Astrocyte of the cerebellum (primary cell): Measurements from ENCODE around the gene TMEM204.

Experiments used
- DNase-seq: peaks from one replicate; pipeline ENCODE4 v3.0.0-alpha.2; 2011; ENCODE audit warnings: low read depth
- H3K4me3 ChIP-seq: 2 replicates; pipeline ENCODE4 v1.5.1; 2011; ENCODE audit warnings: mild to moderate bottlenecking, low read depth, low read length, moderate library complexity
- in situ Hi-C: cut with HindIII; loops from 2 replicates; pipeline ENCODE4 v1.10.0; 2017; ENCODE audit warnings: low sequenced_read_pairs
- TF ChIP-seq, protein P1 (sequence below): IDR thresholded peaks from 2 replicates; pipeline ENCODE4 v1.5.1; 2012; ENCODE audit warnings: low read length, low read depth, moderate library complexity, mild to moderate bottlenecking; ENCODE audit errors: missing control alignments

The TMEM204 gene

DNA sequence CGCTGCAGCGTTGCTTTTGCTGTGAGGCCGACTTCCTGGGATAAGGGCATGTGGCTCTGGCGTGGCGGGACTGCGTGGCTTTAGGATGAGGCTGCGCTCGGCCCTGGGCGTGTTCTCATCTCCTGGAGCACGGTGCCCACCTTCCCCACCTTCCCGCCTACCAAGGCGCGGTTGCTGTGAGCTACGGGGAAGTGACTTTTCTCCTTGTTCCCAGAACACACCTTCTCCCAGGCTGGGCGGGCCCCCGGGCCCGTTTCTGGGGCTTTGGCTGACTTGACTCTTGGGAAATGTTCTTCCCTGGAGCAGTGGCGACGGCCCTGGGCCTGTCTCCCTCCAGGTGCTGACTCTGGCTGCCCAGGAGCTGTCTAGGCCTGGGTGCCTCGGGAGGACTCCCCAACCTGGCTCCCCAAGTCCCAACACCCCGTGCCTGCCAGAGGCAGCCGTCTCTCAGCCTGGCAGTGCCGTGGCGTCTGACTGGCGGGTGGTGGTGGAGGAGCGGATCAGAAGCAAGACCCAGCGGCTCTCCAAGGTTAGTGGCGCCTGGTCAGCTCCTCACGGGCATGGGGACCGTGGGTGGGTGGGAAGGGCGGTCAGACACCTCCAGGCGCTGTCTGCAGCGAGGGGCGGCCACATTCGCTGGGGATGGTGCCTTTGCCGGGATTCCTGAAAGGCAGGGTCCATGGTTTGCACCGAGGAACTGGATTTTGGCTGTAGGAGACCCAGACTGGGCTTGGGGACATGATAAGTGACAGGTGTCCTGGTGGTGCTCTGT, 28.2 kb upstream of the TMEM204 start:
- H3K4me3 ChIP-seq = no peak overlapping the region
- TF ChIP-seq, protein P1, sequence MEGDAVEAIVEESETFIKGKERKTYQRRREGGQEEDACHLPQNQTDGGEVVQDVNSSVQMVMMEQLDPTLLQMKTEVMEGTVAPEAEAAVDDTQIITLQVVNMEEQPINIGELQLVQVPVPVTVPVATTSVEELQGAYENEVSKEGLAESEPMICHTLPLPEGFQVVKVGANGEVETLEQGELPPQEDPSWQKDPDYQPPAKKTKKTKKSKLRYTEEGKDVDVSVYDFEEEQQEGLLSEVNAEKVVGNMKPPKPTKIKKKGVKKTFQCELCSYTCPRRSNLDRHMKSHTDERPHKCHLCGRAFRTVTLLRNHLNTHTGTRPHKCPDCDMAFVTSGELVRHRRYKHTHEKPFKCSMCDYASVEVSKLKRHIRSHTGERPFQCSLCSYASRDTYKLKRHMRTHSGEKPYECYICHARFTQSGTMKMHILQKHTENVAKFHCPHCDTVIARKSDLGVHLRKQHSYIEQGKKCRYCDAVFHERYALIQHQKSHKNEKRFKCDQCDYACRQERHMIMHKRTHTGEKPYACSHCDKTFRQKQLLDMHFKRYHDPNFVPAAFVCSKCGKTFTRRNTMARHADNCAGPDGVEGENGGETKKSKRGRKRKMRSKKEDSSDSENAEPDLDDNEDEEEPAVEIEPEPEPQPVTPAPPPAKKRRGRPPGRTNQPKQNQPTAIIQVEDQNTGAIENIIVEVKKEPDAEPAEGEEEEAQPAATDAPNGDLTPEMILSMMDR = no peak
- in situ Hi-C loops = no loop called here
- DNase-seq = no peak

- no peak overlapping the region for H3K4me3 ChIP-seq
- TF ChIP-seq, protein P1 = no peak
- in situ Hi-C loops = no loop called here
- no peak for DNase-seq
Measured at GRCh38 chr16:1505912-1506311, 27.6 kb upstream of the TMEM204 start.

- no peak for DNase-seq
- TF ChIP-seq, protein P1 = no peak
- in situ Hi-C loops = no loop called here
- no peak overlapping the region for H3K4me3 ChIP-seq
Measured at GRCh38 chr16:1506494-1507213, 26.8 kb upstream of the TMEM204 start.

- no peak overlapping the region for H3K4me3 ChIP-seq
- TF ChIP-seq, protein P1 = no peak
- in situ Hi-C loops = no loop called here
- DNase-seq = no peak
Measured at GRCh38 chr16:1508494-1509187, 24.8 kb upstream of the TMEM204 start.

GRCh38 chr16:1509307-1510221, 23.9 kb upstream of the TMEM204 start:
- TF ChIP-seq, protein P1 = no peak
- in situ Hi-C loops = no loop called here
- H3K4me3 ChIP-seq = no peak overlapping the region
- DNase-seq = no peak

DNA sequence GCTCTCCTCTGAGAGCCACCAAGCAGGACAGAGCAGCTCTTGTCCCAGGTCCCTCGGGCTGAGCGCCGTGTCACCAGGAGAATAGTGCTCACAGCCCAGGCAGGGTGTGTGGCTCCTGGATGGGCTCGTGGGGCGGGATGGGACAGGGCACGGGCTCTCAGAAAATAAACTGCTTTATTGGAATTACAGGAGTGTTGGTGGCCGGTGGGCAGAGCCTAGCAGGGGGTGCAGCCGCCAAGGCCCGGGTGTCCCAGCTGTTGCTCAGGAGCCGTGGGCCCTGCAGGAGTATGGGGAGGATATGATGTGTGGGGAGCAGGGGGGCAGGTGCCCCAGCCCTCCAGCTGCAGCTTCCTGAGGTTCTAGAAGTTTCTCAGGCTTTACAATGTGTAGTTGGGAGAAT, 23.2 kb upstream of the TMEM204 start:
- no peak for DNase-seq
- TF ChIP-seq, protein P1 = no peak
- in situ Hi-C loops = no loop called here
- H3K4me3 ChIP-seq = no peak overlapping the region
